HG02973 (cell line): ENCODE data around the gene AP4B1.
"Not testable (repeated sequence)": the region's sequence is repeated elsewhere in the genome, so short reads cannot be mapped to it uniquely, and the experiment has no call there.

Experiments used
- ATAC-seq: cut with Tn5 transposase; IDR thresholded peaks from one replicate; pipeline ENCODE4 v1.9.1; 2021; ENCODE audit warnings: moderate library complexity; ENCODE audit not compliant: unreplicated experiment

The AP4B1 gene

DNA sequence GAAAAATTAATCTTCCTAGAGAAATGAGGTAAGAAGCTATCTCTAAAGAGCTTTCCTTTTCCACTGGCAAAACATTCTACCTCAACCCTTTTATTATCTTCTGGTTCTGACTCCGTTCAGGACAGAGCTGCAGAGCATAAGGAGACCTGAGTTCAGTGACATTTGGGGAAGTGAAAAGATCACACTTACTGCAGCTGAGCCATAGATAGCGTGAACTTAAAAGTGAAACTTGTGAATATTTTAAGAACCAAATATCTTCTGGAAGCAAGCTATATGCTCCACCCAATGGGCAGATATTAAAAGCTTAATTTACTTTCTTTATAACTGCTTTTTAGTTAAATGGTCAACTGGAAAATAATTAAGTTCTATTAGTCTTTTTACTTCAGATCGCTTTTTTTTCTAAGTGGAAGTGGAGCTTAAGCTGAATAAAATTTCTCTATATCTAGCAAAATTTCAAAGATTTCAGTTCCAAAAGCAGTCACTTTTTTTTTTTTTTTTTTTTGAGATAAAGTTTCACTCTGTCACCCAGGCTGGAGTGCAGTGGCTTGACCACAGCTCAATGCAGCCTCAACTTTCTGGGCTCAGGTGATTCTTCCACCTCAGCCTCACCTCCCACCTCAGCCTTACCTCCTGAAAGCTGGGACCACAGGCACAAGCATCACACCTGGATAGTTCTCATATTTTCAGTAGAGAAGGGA, 45.0 kb downstream of the AP4B1 start:
- ATAC-seq: peak; percentile 86

- no peak for ATAC-seq
Measured at GRCh38 chr1:113858982-113859381, 45.6 kb downstream of the AP4B1 start.

DNA sequence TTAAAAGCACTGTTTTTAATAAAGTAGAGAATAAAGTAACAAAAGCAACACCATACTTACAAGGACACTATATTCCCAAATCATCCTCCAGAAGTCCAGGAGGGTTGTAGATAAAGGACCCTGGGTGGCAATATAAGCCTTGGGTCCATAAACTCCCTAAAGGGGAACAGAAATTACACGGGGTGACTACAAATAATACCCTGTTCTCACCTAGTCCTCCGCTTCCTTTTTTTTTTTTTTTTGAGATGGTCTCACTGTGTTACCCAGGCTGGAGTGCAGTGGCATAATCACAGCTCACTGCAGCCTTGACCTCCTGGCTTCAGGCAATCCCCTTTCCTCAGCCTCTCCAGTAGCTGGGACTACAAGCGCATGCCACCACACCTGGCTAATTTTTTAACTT, 46.2 kb downstream of the AP4B1 start:
- ATAC-seq: no peak

DNA sequence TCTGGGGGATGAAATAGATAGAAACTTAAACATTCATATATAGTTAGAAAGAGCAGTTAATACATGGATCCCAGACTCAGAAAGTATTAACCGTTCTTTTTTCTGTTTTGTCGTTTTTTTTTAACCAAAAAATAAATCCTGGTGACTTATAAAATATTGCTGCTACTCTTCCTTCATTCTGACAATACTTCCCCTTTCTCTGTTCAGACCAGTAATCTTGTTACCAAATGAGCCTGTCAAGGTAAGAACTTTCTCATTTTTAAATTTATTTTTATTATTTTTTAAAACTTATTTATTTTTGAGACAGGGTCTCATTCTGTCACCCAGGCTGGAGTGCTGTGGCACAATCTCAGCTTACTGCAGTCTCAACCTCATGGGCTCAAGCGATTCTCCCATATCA, 46.8 kb downstream of the AP4B1 start:
- no peak for ATAC-seq

DNA sequence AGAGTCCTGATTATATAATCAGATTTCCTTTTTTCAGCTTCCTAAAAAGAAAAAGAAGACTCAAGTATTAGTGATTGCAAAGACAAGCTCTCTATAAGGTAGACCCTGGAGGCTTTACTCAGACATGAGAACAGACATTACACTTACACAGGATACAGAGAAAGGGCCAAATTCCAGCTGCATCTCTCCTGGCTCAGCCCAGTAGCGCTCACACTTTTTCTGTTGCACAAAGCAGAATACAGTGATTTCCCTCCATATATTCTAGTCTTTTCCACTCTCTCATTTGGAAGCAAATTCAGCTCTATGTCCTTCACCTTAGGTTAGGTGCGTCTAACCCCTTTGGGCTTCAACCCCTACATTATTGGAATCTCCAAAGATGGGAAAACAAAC, 48.2 kb downstream of the AP4B1 start:
- no peak for ATAC-seq

DNA sequence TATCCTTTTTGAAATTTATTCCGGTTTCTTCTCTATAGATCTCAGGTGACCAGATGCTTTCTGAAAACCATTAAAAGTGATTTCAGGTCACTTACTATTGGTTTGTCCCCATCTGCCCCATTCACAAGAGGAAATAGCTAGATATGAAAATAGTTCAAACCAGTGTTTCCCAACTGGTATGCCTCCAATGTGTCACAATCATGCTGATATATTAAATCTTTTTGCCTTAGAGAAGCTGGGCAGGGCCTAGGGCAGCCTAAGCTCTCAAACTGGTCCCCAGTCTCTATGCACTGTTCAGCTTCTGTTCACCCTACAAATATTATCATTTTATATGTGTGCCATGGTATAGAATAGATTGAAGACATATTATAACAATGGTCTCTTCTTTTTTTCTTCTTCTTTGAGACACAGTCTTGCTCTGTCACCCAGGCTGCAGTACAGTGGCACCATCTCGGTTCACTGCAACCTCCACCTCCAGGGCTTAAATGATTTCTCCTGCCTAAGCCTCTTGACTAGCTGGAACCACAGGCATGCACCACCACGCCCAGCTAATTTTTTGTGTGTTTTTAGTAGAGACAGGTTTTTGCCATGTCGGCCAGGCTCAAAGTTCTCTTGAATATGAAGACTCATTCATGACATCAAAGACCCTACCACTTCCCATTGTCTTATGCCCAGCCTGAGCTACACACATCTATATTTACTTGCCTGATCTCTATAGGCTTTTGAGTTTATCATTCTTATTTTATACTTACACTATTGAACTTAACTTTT, 48.8 kb downstream of the AP4B1 start:
- ATAC-seq: no peak

- no peak for ATAC-seq
Measured at GRCh38 chr1:113854234-113854633, 50.4 kb downstream of the AP4B1 start.

GRCh38 chr1:113852694-113853093, 51.9 kb downstream of the AP4B1 start:
- not testable (repeated sequence) for ATAC-seq

- no peak for ATAC-seq
Measured at GRCh38 chr1:113850127-113850796, 54.3 kb downstream of the AP4B1 start.

GRCh38 chr1:113849072-113849471, 55.5 kb downstream of the AP4B1 start:
- no peak for ATAC-seq

DNA sequence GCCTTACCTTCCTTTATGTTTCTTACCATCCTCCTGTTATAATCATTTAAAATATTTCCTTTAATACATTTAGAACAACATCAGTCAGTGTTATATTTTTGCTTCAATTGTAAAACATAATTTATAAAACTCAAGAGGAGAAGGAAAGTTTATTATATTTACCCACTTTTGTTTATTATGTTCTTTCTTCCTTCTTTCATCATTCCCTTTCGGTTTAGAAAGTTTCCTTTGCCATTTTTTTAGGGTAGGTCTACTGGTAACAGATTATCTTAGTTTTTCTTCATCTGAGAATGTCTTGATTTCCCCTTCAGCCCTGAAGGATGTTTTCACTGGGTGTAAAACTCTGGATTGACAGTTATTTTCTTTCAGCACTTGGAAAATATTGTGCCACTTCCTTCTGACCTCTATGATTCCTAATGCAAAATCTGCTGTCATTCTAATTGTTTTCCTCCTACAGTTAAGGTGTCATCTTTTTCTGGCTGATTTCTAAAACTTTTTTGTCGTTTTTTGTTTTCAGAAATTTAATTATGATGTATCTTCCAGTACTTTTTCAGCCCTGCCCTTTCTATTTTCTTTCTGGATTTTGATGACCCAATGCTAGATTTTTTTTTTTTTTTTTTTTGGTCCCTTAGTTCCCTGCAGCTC, 58.1 kb downstream of the AP4B1 start:
- no peak for ATAC-seq
